T-helper 2 cell treated with Interferon-gamma antibody and Interleukin-4, amounts not matched to agents 5 μg/mL and 100 μg/mL, for 36 hours (primary cell): ENCODE results near the gene PNPLA5.
A peak's percentile ranks its signal among the peaks of the same experiment; 100 is the strongest.

Experiments used
- DNase-seq: peaks from one replicate; pipeline ENCODE4 v3.0.0; 2021; ENCODE audit warnings: low spot score
- H3K27ac Mint-ChIP-seq: one replicate; pipeline ENCODE4 v1.8.0; 2021; ENCODE audit warnings: mild to moderate bottlenecking, mixed read lengths
- H3K27me3 Mint-ChIP-seq: one replicate; pipeline ENCODE4 v1.8.0; 2021; ENCODE audit warnings: low read depth, mixed read lengths
- H3K36me3 Mint-ChIP-seq: one replicate; pipeline ENCODE4 v1.8.0; 2021; ENCODE audit warnings: low read depth, mixed read lengths
- H3K4me1 Mint-ChIP-seq: one replicate; pipeline ENCODE4 v1.8.0; 2021; ENCODE audit warnings: low read depth, mixed read lengths
- H3K4me3 Mint-ChIP-seq: one replicate; pipeline ENCODE4 v1.8.0; 2022; ENCODE audit warnings: mild to moderate bottlenecking, moderate library complexity, mixed read lengths
- H3K9me3 Mint-ChIP-seq: one replicate; pipeline ENCODE4 v1.8.0; 2021; ENCODE audit warnings: mixed read lengths

Gene PNPLA5

DNA sequence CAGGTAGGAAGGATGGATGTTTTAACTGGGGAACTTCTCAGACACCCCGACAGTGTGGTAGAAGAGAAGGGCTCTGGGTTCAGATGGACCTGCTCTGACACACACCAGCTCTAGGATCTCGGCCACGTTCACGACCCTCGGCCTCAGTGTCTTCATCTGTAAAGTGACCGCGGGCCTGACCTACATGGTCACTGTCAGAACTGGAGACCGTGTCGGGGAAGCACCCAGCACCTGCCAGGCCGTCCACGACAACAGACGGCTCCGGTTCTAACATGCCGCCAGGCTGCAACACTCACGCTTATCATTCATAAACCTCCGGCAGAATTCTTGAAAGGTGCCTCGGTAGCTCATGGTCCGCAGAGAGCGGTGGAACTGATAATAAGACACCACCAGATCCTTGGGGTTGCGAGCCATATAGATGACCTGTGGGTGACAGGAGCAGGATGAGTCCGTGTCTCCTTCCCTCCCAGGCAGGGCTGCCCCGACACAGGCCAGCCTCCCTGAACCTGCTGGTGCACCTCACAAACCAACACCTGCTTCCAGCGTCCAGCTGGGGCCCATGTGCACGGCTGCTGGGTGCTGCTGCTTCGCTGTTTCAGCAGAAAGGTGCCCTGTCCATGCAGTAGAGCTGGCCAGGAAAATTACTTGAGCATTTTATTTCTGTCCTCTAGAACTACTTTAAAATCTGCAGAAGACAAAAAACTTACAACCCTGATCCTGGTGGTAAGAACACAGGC is 53.1 kb downstream of the PNPLA5 start:
- no peak overlapping the region for H3K4me3 Mint-ChIP-seq
- no peaks in the 10 kb centered on the region for H3K9me3 Mint-ChIP-seq
- H3K27me3 Mint-ChIP-seq, result peaks cover 2% of the 10 kb centered on the region
- no peaks in the 10 kb centered on the region for H3K4me1 Mint-ChIP-seq
- H3K27ac Mint-ChIP-seq, result no peak overlapping the region
- H3K36me3 Mint-ChIP-seq, result no peaks in the 10 kb centered on the region
- no peak for DNase-seq

- Mint-ChIP-seq H3K4me3 (no peak overlapping the region), H3K27me3 (peaks cover 2% of the 10 kb centered on the region), H3K4me1 (no peaks in the 10 kb centered on the region), H3K36me3 (no peaks in the 10 kb centered on the region), H3K27ac (no peak overlapping the region), H3K9me3 (no peaks in the 10 kb centered on the region)
- DNase-seq, result no peak
Observed at GRCh38 chr22:43838161-43838560, 53.7 kb downstream of the PNPLA5 start.

DNA sequence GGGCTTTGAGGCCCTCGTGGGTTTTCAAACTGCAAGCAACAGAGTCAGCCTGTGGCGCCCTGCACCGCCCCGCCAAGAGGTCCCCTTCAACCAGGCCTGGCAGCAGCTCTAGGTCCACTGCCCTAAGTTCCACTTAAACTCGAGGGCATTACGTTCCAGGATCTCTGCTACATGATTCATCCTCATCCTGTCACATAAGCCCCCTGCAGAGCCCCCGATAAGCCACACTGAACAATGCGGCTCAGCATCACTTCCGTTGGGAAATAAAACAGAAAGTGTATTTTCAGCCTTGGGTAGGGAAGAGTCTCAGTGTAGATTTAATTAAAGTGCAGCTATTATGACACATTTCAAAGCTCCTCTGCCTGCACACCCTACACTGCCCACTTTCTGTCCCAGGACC is 54.1 kb downstream of the PNPLA5 start:
- DNase-seq, result no peak
- Mint-ChIP-seq H3K4me1 (no peaks in the 10 kb centered on the region), H3K36me3 (no peaks in the 10 kb centered on the region), H3K27ac (no peak overlapping the region), H3K4me3 (no peak overlapping the region), H3K27me3 (peaks cover 2% of the 10 kb centered on the region), H3K9me3 (no peaks in the 10 kb centered on the region)

- Mint-ChIP-seq H3K36me3 (no peaks in the 10 kb centered on the region), H3K9me3 (no peaks in the 10 kb centered on the region), H3K27ac (no peak overlapping the region), H3K27me3 (peaks cover 2% of the 10 kb centered on the region), H3K4me3 (no peak overlapping the region), H3K4me1 (no peaks in the 10 kb centered on the region)
- DNase-seq, result no peak
Observed at GRCh38 chr22:43835736-43836135, 56.1 kb downstream of the PNPLA5 start.

DNA sequence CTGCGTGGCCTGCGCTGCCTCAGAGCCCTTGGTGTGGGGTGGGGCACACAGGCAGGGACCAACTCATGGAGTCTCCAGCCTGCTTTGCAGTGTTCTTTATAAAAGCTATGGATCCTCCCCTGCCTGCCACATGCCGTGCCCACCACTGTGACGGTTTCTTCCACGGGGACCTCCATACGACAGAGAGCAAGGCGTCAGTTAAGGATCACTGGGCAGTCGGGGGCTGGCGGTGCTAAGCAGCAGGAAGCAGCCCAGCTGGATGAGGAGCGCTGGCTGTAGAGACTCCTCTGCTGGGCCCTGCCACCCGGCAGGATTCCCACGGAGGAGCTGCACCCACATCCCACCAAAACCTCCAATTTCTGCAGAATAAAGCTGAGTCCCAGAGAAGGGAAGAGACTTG is 56.6 kb downstream of the PNPLA5 start:
- H3K9me3 Mint-ChIP-seq, result no peaks in the 10 kb centered on the region
- H3K4me1 Mint-ChIP-seq, result no peaks in the 10 kb centered on the region
- no peaks in the 10 kb centered on the region for H3K36me3 Mint-ChIP-seq
- no peak overlapping the region for H3K27ac Mint-ChIP-seq
- no peak for DNase-seq
- peaks cover 2% of the 10 kb centered on the region for H3K27me3 Mint-ChIP-seq
- H3K4me3 Mint-ChIP-seq, result no peak overlapping the region

GRCh38 chr22:43833286-43834240 is 58.2 kb downstream of the PNPLA5 start:
- Mint-ChIP-seq H3K9me3 (no peaks in the 10 kb centered on the region), H3K27me3 (peaks cover 2% of the 10 kb centered on the region), H3K27ac (no peak overlapping the region), H3K36me3 (no peaks in the 10 kb centered on the region), H3K4me3 (no peak overlapping the region), H3K4me1 (no peaks in the 10 kb centered on the region)
- DNase-seq, result no peak

DNA sequence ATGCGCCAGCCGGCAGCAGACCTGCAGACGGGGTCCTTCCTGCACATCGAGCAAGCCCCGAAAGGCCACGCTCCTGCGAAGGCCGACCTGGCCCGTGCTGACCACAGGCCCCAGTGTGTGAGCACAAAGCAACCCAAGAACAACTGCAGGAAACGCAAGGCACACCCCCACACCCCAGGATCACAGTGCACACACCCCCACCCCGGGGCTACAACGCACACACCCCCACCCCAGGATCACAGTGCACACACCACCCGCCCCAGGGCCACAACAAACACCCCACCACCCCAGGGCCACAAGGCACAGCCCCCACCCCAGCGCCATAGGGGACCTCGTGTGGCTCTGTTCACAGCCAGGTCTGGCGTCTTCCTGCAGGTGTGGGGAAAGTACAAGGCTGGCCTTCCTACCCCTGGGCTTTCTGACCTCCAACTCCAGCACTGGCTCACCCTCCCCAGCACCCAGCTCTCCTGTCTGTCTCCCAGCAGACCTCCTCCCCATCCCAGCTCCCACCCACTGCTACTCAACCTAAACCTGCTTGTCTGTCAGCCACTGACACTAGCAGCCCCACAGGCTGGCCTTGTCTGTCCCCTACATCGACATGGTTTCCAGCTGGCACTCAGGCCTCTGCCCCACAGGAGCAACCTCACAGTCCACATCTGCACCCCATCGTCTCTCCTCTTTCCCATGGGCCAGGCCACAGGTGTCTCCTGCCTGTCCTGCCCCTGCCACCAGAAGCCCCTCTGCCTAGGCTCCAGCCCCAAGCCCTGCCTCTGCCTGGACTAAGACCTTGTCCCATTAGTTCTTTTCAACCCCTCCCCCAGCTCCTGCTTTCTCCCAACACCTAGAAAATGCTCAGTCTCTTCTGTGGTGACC is 59.2 kb downstream of the PNPLA5 start:
- Mint-ChIP-seq H3K27me3 (peaks cover 2% of the 10 kb centered on the region), H3K27ac (peak overlapping the region; percentile 57), H3K9me3 (no peaks in the 10 kb centered on the region), H3K36me3 (no peaks in the 10 kb centered on the region), H3K4me3 (no peak overlapping the region), H3K4me1 (no peaks in the 10 kb centered on the region)
- no peak for DNase-seq

DNA sequence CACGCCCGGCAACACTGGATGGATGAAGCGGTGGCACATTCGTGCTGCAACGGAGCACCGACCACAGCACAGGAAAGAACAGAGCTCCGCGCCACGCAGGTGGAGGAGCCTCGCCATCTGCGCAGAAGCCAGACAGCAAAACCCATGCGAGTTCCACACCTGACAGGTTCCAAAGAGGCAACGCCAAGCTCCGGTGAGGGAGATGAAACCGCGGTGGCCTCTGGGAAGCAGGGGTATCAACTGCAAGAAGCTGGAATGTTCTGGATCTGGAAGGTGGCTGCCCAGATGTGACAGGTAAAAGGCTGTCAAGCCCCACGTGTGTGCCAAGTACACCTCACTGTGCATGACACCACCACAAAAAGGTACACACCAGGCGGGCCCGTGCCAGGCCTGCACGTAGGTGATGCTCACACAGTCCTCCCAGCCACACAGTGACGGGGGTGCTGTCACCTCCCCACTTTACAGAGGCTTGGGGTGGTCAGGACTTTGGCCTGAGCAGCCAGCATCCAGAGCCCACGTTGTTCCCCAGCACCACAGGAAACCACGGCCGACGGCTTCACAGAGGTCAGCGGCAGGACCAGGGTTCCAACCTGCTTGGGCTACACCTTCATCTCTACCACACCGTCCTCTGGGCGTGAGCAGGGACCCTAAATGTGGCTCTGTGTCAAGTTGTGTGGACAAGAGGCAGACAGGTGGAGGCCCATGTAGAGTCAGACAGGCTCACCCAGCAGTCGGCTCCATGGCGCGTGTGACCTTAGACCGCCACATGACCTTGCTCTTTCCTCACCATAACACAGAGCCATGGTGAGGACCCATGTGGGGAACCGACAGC is 60.0 kb downstream of the PNPLA5 start:
- H3K4me3 Mint-ChIP-seq, result no peak overlapping the region

GRCh38 chr22:43830931-43831560 is 60.8 kb downstream of the PNPLA5 start:
- no peaks in the 10 kb centered on the region for H3K9me3 Mint-ChIP-seq
- no peak overlapping the region for H3K27ac Mint-ChIP-seq
- DNase-seq, result no peak
- H3K4me3 Mint-ChIP-seq, result no peak overlapping the region
- H3K36me3 Mint-ChIP-seq, result no peaks in the 10 kb centered on the region
- H3K27me3 Mint-ChIP-seq, result peaks cover 2% of the 10 kb centered on the region
- no peaks in the 10 kb centered on the region for H3K4me1 Mint-ChIP-seq

More for the DNA sequence above, 60.0 kb downstream of the PNPLA5 start:
- H3K27me3 Mint-ChIP-seq, result peaks cover 2% of the 10 kb centered on the region
- no peaks in the 10 kb centered on the region for H3K9me3 Mint-ChIP-seq
- H3K36me3 Mint-ChIP-seq, result no peaks in the 10 kb centered on the region
- H3K4me1 Mint-ChIP-seq, result no peaks in the 10 kb centered on the region
- DNase-seq, result no peak
- no peak overlapping the region for H3K27ac Mint-ChIP-seq

- Mint-ChIP-seq H3K27ac (no peak overlapping the region), H3K27me3 (peaks cover 2% of the 10 kb centered on the region), H3K36me3 (no peaks in the 10 kb centered on the region), H3K4me1 (no peaks in the 10 kb centered on the region), H3K9me3 (no peaks in the 10 kb centered on the region), H3K4me3 (no peak overlapping the region)
- no peak for DNase-seq
Observed at GRCh38 chr22:43829904-43830851, 61.6 kb downstream of the PNPLA5 start.
